WTC11 (cell line): ENCODE results near the gene FBXO40. TPM values are rescaled to one million over a fixed set of nuclear protein-coding genes. Genes with fewer than 3 reads are reported as not detected.

Source experiments
- ATAC-seq: fragments of 200-7000 bp; cut with Tn5 transposase; 2 replicates; pipeline ENCODE4 v1.10.0; 2021; ENCODE audit warnings: mild to moderate bottlenecking, moderate library complexity
- CTCF ChIA-PET: fragments of 300-600 bp; sonication (Branson Sonifier 250); formaldehyde crosslinking; loops from one replicate; lab custom pipeline; 2021; ENCODE audit warnings: antibody characterized with exemption; lab: Charles Lee
- POLR2A ChIA-PET: fragments of 350-600 bp; sonication (Branson Sonifier 250); formaldehyde crosslinking; loops from one replicate; lab custom pipeline; 2021; ENCODE audit warnings: antibody characterized with exemption; lab: Charles Lee
- DNase-seq: peaks from one replicate; pipeline ENCODE4 v3.0.0; 2021; ENCODE audit warnings: low spot score
- H3K27ac Mint-ChIP-seq: 2 replicates; pipeline ENCODE4 v1.8.0; 2021; ENCODE audit warnings: mixed read lengths
- H3K27me3 Mint-ChIP-seq: 2 replicates; pipeline ENCODE4 v1.8.0; 2021; ENCODE audit warnings: low read depth, mild to moderate bottlenecking, moderate library complexity, mixed read lengths
- H3K36me3 Mint-ChIP-seq: 2 replicates; pipeline ENCODE4 v1.8.0; 2021; ENCODE audit warnings: mixed read lengths
- H3K4me1 Mint-ChIP-seq: 2 replicates; pipeline ENCODE4 v1.8.0; 2022; ENCODE audit warnings: mixed read lengths
- H3K4me3 Mint-ChIP-seq: 2 replicates; pipeline ENCODE4 v1.8.0; 2021; ENCODE audit warnings: mild to moderate bottlenecking, moderate library complexity, mixed read lengths
- H3K9me3 Mint-ChIP-seq: 2 replicates; pipeline ENCODE4 v1.8.0; 2021; ENCODE audit warnings: mixed read lengths
- AR ChIP-seq: fragments of 250-450 bp; sonication (Bioruptor Pico); IDR thresholded peaks from 2 replicates; pipeline ENCODE4 v1.9.0; 2021; ENCODE audit warnings: mild to moderate bottlenecking
- ATF1 ChIP-seq: sonication (generic); formaldehyde crosslinking; IDR thresholded peaks from 2 replicates; pipeline ENCODE4 v1.8.1; 2023; ENCODE audit warnings: mild to moderate bottlenecking, moderate library complexity, missing genetic modification reagents
- CREM ChIP-seq: sonication (generic); formaldehyde crosslinking; IDR thresholded peaks from 2 replicates; pipeline ENCODE4 v1.8.1; 2022; ENCODE audit warnings: mild to moderate bottlenecking, missing genetic modification reagents, moderate library complexity
- HMGXB4 ChIP-seq: sonication (generic); formaldehyde crosslinking; IDR thresholded peaks from 2 replicates; pipeline ENCODE4 v1.8.1; 2023; ENCODE audit warnings: mild to moderate bottlenecking, moderate library complexity, missing genetic modification reagents
- KAT7 ChIP-seq: sonication (generic); formaldehyde crosslinking; IDR thresholded peaks from 2 replicates; pipeline ENCODE4 v1.8.1; 2023; ENCODE audit warnings: missing genetic modification reagents, mild to moderate bottlenecking, borderline replicate concordance
- MXD4 ChIP-seq: fragments of 250-450 bp; sonication (Bioruptor Pico); IDR thresholded peaks from 2 replicates; pipeline ENCODE4 v1.8.0; 2021; ENCODE audit warnings: mild to moderate bottlenecking, moderate library complexity, borderline replicate concordance
- MYBL2 ChIP-seq: sonication (generic); formaldehyde crosslinking; IDR thresholded peaks from 2 replicates; pipeline ENCODE4 v1.8.1; 2023; ENCODE audit warnings: mild to moderate bottlenecking, moderate library complexity, missing genetic modification reagents
- NFATC4 ChIP-seq: fragments of 250-450 bp; sonication (Bioruptor Pico); IDR thresholded peaks from 2 replicates; pipeline ENCODE4 v1.9.0; 2021; ENCODE audit warnings: mild to moderate bottlenecking
- NFE2L1 ChIP-seq: sonication (generic); formaldehyde crosslinking; IDR thresholded peaks from 2 replicates; pipeline ENCODE4 v1.8.1; 2023; ENCODE audit warnings: missing genetic modification reagents
- OVOL2 ChIP-seq: fragments of 250-450 bp; sonication (Bioruptor Pico); IDR thresholded peaks from 2 replicates; pipeline ENCODE4 v1.9.0; 2021; ENCODE audit warnings: mild to moderate bottlenecking, borderline replicate concordance
- SOX15 ChIP-seq: fragments of 250-450 bp; sonication (Bioruptor Pico); IDR thresholded peaks from 2 replicates; pipeline ENCODE4 v1.9.0; 2021; ENCODE audit warnings: mild to moderate bottlenecking
- TP53 ChIP-seq: sonication (generic); formaldehyde crosslinking; IDR thresholded peaks from 2 replicates; pipeline ENCODE4 v1.8.1; 2023; ENCODE audit warnings: mild to moderate bottlenecking, missing genetic modification reagents
- ZMAT4 ChIP-seq: fragments of 250-450 bp; sonication (Bioruptor Pico); IDR thresholded peaks from 2 replicates; pipeline ENCODE4 v1.9.0; 2021; ENCODE audit warnings: mild to moderate bottlenecking
- ZNF219 ChIP-seq: sonication (generic); formaldehyde crosslinking; IDR thresholded peaks from 2 replicates; pipeline ENCODE4 v1.8.0; 2023; ENCODE audit warnings: missing genetic modification reagents, mild to moderate bottlenecking, borderline replicate concordance
- ZNF396 ChIP-seq: fragments of 250-450 bp; sonication (Bioruptor Pico); IDR thresholded peaks from 2 replicates; pipeline ENCODE4 v1.8.0; 2021; ENCODE audit warnings: mild to moderate bottlenecking, moderate library complexity, borderline replicate concordance
- ZNF671 ChIP-seq: fragments of 250-450 bp; sonication (Bioruptor Pico); IDR thresholded peaks from 2 replicates; pipeline ENCODE4 v1.8.0; 2021; ENCODE audit warnings: mild to moderate bottlenecking
- total RNA-seq: library from RNA; stranded (reverse); gene quantifications from 3 replicates; pipeline ENCODE4 v1.2.3, GENCODE V29; 2021
- TF ChIP-seq, protein P1 (sequence below): sonication (generic); formaldehyde crosslinking; IDR thresholded peaks from 2 replicates; pipeline ENCODE4 v1.8.0; 2022; ENCODE audit warnings: mild to moderate bottlenecking, missing genetic modification reagents
- TF ChIP-seq, protein P2 (sequence below): sonication (generic); formaldehyde crosslinking; IDR thresholded peaks from 2 replicates; pipeline ENCODE4 v1.8.1; 2023; ENCODE audit warnings: mild to moderate bottlenecking, missing genetic modification reagents, moderate library complexity
- TF ChIP-seq, protein P3 (sequence below): sonication (generic); formaldehyde crosslinking; IDR thresholded peaks from 2 replicates; pipeline ENCODE4 v1.8.1; 2023; ENCODE audit warnings: mild to moderate bottlenecking, missing genetic modification reagents
- TF ChIP-seq, protein P4 (sequence below): sonication (generic); formaldehyde crosslinking; IDR thresholded peaks from 2 replicates; pipeline ENCODE4 v1.8.1; 2022; ENCODE audit warnings: mild to moderate bottlenecking, moderate library complexity, missing genetic modification reagents
- TF ChIP-seq, protein P5 (sequence below): fragments of 200-600 bp; IDR thresholded peaks from 2 replicates; pipeline ENCODE4 v1.8.0; 2022; ENCODE audit warnings: antibody characterized with exemption

FBXO40 gene
- total RNA-seq, 1 experiment from 2014 or later: 0.04 TPM

- no peak for TF ChIP-seq KAT7
- no peak for TF ChIP-seq ZNF219
- TF ChIP-seq, protein P1, sequence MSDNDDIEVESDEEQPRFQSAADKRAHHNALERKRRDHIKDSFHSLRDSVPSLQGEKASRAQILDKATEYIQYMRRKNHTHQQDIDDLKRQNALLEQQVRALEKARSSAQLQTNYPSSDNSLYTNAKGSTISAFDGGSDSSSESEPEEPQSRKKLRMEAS (CRISPR knock-in tag): no peak
- TF ChIP-seq, protein P2, sequence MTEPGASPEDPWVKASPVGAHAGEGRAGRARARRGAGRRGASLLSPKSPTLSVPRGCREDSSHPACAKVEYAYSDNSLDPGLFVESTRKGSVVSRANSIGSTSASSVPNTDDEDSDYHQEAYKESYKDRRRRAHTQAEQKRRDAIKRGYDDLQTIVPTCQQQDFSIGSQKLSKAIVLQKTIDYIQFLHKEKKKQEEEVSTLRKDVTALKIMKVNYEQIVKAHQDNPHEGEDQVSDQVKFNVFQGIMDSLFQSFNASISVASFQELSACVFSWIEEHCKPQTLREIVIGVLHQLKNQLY (CRISPR knock-in tag): no peak
These were observed 26.5 kb downstream of the FBXO40 start (continued) for GRCh38 chr3:121619691-121620090.

- no peak for ATAC-seq
- CTCF ChIA-PET: interaction anchor here (1.9 kb wide), 1 partner anchor 75 kb away, joined by 8 read pairs; the partner anchor contains the start of gene POLQ
- Mint-ChIP-seq H3K36me3 (no peaks in the 10 kb centered on the region), H3K4me1 (peaks cover 15% of the 10 kb centered on the region), H3K27ac (peak overlapping the region; percentile 26; the same call in 1 of the 2 replicates), H3K4me3 (no peak overlapping the region), H3K9me3 (peaks cover 7% of the 10 kb centered on the region), H3K27me3 (peaks cover 4% of the 10 kb centered on the region)
- POLR2A ChIA-PET: no interaction called here
- no peak for DNase-seq
- no peak for TF ChIP-seq AR (CRISPR knock-in tag)
- TF ChIP-seq, protein P3, sequence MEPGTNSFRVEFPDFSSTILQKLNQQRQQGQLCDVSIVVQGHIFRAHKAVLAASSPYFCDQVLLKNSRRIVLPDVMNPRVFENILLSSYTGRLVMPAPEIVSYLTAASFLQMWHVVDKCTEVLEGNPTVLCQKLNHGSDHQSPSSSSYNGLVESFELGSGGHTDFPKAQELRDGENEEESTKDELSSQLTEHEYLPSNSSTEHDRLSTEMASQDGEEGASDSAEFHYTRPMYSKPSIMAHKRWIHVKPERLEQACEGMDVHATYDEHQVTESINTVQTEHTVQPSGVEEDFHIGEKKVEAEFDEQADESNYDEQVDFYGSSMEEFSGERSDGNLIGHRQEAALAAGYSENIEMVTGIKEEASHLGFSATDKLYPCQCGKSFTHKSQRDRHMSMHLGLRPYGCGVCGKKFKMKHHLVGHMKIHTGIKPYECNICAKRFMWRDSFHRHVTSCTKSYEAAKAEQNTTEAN (CRISPR knock-in tag): no peak
- TF ChIP-seq ZNF671 (CRISPR knock-in tag): no peak
- TF ChIP-seq MYBL2 (CRISPR knock-in tag): no peak
- TF ChIP-seq ZMAT4 (CRISPR knock-in tag): no peak
- TF ChIP-seq TP53 (CRISPR knock-in tag): no peak
- TF ChIP-seq, protein P4, sequence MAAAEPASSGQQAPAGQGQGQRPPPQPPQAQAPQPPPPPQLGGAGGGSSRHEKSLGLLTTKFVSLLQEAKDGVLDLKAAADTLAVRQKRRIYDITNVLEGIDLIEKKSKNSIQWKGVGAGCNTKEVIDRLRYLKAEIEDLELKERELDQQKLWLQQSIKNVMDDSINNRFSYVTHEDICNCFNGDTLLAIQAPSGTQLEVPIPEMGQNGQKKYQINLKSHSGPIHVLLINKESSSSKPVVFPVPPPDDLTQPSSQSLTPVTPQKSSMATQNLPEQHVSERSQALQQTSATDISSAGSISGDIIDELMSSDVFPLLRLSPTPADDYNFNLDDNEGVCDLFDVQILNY (CRISPR knock-in tag): no peak
- TF ChIP-seq HMGXB4 (CRISPR knock-in tag): no peak
- TF ChIP-seq OVOL2: no peak
These were observed 28.3 kb downstream of the FBXO40 start for GRCh38 chr3:121621491-121621890.

DNA sequence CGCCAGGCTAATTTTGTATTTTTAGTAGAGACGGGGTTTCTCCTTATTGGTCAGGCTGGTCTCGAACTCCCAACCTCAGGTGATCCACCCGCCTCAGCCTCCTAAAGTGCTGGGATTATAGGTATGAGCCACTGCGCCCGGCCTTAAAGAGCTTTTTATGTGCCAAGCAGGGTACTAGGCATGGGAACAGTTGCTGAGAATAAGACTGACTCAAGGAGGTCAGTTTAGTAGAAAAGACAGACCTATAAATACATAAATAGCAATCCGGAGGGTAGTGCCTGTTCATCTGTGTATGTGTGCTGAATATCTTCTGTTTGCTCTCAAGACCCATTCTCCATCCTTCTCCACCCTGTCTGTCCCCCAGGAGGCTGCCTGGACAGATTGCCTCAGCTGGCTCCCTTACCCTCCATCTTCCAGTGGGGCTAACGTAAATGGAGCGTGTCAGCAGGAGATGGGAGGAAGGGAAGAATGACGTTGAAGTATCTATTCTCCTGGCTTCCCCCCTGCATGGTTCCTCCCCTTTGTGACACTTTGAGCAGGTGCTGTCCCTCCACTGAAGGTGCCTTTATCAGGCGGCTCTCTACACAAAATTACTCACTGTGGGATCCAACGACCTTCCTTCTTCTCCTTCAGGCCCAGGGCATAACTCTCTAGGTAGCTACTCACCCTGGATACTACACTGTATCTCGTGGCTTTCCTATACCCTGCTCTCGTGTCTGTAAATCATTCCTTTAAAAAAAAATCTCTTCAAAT is 31.1 kb downstream of the FBXO40 start:
- Mint-ChIP-seq H3K9me3 (peaks cover 7% of the 10 kb centered on the region), H3K4me3 (no peak overlapping the region), H3K27me3 (peaks cover 4% of the 10 kb centered on the region), H3K27ac (peak overlapping the region; percentile 43; the same call in 1 of the 2 replicates), H3K36me3 (no peaks in the 10 kb centered on the region), H3K4me1 (peaks cover 22% of the 10 kb centered on the region)
- CTCF ChIA-PET: no interaction called here
- DNase-seq: no peak
- ATAC-seq: peak; percentile 75
- POLR2A ChIA-PET: no interaction called here
- TF ChIP-seq ZNF396 (CRISPR knock-in tag) (no peak), NFATC4 (CRISPR knock-in tag) (no peak), SOX15 (CRISPR knock-in tag) (no peak), MXD4 (CRISPR knock-in tag) (no peak), CREM (no peak), ATF1 (CRISPR knock-in tag) (no peak), NFE2L1 (CRISPR knock-in tag) (no peak)
- TF ChIP-seq, protein P3 (CRISPR knock-in tag): no peak
- TF ChIP-seq, protein P2 (CRISPR knock-in tag): no peak
- TF ChIP-seq, protein P5, sequence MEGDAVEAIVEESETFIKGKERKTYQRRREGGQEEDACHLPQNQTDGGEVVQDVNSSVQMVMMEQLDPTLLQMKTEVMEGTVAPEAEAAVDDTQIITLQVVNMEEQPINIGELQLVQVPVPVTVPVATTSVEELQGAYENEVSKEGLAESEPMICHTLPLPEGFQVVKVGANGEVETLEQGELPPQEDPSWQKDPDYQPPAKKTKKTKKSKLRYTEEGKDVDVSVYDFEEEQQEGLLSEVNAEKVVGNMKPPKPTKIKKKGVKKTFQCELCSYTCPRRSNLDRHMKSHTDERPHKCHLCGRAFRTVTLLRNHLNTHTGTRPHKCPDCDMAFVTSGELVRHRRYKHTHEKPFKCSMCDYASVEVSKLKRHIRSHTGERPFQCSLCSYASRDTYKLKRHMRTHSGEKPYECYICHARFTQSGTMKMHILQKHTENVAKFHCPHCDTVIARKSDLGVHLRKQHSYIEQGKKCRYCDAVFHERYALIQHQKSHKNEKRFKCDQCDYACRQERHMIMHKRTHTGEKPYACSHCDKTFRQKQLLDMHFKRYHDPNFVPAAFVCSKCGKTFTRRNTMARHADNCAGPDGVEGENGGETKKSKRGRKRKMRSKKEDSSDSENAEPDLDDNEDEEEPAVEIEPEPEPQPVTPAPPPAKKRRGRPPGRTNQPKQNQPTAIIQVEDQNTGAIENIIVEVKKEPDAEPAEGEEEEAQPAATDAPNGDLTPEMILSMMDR: no peak
